Endothelial cell of umbilical vein (primary cell): ENCODE results near the gene ERN2. TPM values are rescaled to one million over a fixed set of nuclear protein-coding genes. Genes with fewer than 3 reads are reported as not detected.

Experiments
- BruUV-seq: library from RNA; stranded (reverse); fragments of 400-500 nt; replicated peaks from 2 replicates; lab custom pipeline; 2021; lab: Mats Ljungman, UMichigan
- CTCF ChIA-PET: fragments of 300-600, 350-600 bp; sonication (Branson Sonifier 250); formaldehyde crosslinking; loops from one replicate; lab custom pipeline; 2021; ENCODE audit warnings: antibody characterized with exemption, inconsistent platforms; lab: Charles Lee
- POLR2A ChIA-PET: fragments of 300-600, 350-600 bp; sonication (Branson Sonifier 250); formaldehyde crosslinking; loops from one replicate; lab custom pipeline; 2021; ENCODE audit warnings: antibody characterized with exemption, inconsistent platforms; lab: Charles Lee
- DNase-seq: peaks from one replicate; pipeline ENCODE4 v3.0.0-alpha.2; 2011; ENCODE audit warnings: low read depth, low spot score
- FAIRE-seq: peaks from 2 replicates; lab custom pipeline; 2011; peaks lifted over from hg19 to GRCh38; lab: Jason Lieb, UNC
- H2AFZ ChIP-seq: 2 replicates; pipeline ENCODE4 v1.6.0; 2012; ENCODE audit warnings: low read depth, low read length, control low read depth, inconsistent platforms
- H3K27ac ChIP-seq: 2 replicates; pipeline ENCODE4 v1.5.1; 2011; ENCODE audit warnings: low read depth, mild to moderate bottlenecking, control low read depth, low read length, moderate library complexity; ENCODE audit not compliant: insufficient read depth
- H3K27me3 ChIP-seq, 2 experiments: 2 replicates each; pipeline versions ENCODE4 v1.6.0 to v1.6.1; 2011; ENCODE audit warnings: low read length in 2 of 2, mixed read lengths in 1 of 2; ENCODE audit not compliant: control insufficient read depth in 2 of 2, insufficient read depth in 2 of 2
- H3K36me3 ChIP-seq, 2 experiments: 2 replicates in 1 of 2; 3 replicates in 1 of 2; pipeline ENCODE4 v1.5.1; 2011; ENCODE audit warnings: low read length in 2 of 2, mild to moderate bottlenecking in 1 of 2, moderate library complexity in 1 of 2; ENCODE audit not compliant: control insufficient read depth in 2 of 2, insufficient read depth in 2 of 2; ENCODE audit errors: extremely low read depth in 1 of 2
- H3K4me1 ChIP-seq: 3 replicates; pipeline ENCODE4 v1.5.1; 2011; ENCODE audit warnings: mild to moderate bottlenecking, low read length; ENCODE audit not compliant: control insufficient read depth, insufficient read depth; ENCODE audit errors: extremely low read depth
- H3K4me2 ChIP-seq: 2 replicates; pipeline ENCODE4 v1.6.1; 2011; ENCODE audit warnings: low read length, control low read depth, mixed read lengths; ENCODE audit not compliant: insufficient read depth
- H3K4me3 ChIP-seq, 3 experiments: fragments of 200-600 bp in 1 of 3; sonication (generic), shearing (Covaris generic) in 1 of 3; replicated peaks in 1 of 3; 2 replicates each; pipeline ENCODE4 v1.5.1; 2011 to 2016; ENCODE audit warnings: control low read depth in 3 of 3, low read length in 3 of 3, mild to moderate bottlenecking in 2 of 3, inconsistent platforms in 1 of 3, low read depth in 1 of 3, moderate library complexity in 1 of 3; ENCODE audit not compliant: insufficient read depth in 1 of 3
- H3K79me2 ChIP-seq: 2 replicates; pipeline ENCODE4 v1.6.0; 2012; ENCODE audit warnings: low read length, inconsistent platforms; ENCODE audit not compliant: control insufficient read depth, insufficient read depth
- H3K9ac ChIP-seq: replicated peaks from 2 replicates; pipeline ENCODE3; 2011; ENCODE audit warnings: low read length, control low read depth; ENCODE audit not compliant: insufficient read depth; ENCODE audit errors: extremely low read depth
- H3K9me1 ChIP-seq: replicated peaks from 3 replicates; pipeline ENCODE4 v1.6.0; 2011; ENCODE audit warnings: mild to moderate bottlenecking, low read length; ENCODE audit not compliant: control insufficient read depth, insufficient read depth; ENCODE audit errors: extremely low read depth
- H3K9me3 ChIP-seq: replicated peaks from 2 replicates; pipeline ENCODE4 v1.5.1; 2012; ENCODE audit warnings: low read length, inconsistent platforms; ENCODE audit not compliant: control insufficient read depth, insufficient read depth
- H4K20me1 ChIP-seq: replicated peaks from 2 replicates; pipeline ENCODE3; 2011; ENCODE audit warnings: mild to moderate bottlenecking, low read length; ENCODE audit not compliant: control insufficient read depth, insufficient read depth; ENCODE audit errors: extremely low read depth
- FOS ChIP-seq: IDR thresholded peaks from 2 replicates; pipeline ENCODE4 v1.6.1; 2011; ENCODE audit warnings: mild to moderate bottlenecking, low read length, moderate library complexity, borderline replicate concordance; ENCODE audit not compliant: insufficient read depth
- JUN ChIP-seq: IDR thresholded peaks from 2 replicates; pipeline ENCODE4 v1.6.1; 2011; ENCODE audit warnings: borderline replicate concordance, low read depth; ENCODE audit not compliant: insufficient read length, insufficient read depth
- POLR2A ChIP-seq: IDR thresholded peaks from 2 replicates; pipeline ENCODE4 v1.6.1; 2012; ENCODE audit warnings: low read depth, mild to moderate bottlenecking, control low read depth, low read length
- POLR2AphosphoS5 ChIP-seq: IDR thresholded peaks from 2 replicates; pipeline ENCODE4 v1.6.1; 2012; ENCODE audit warnings: low read depth, mild to moderate bottlenecking, control low read depth, low read length, moderate library complexity; ENCODE audit not compliant: insufficient read depth
- dilution Hi-C: fragments of 300-500 bp; cut with MboI; formaldehyde crosslinking; loops from one replicate; pipeline ENCODE4 v1.15.0; 2019; ENCODE audit warnings: low sequenced_read_pairs; ENCODE audit not compliant: extremely low pct_ligation_motif_present
- intact Hi-C: fragments of 100-400 bp; cut with micrococcal nuclease; formaldehyde crosslinking; loops from one replicate; pipeline ENCODE4 v1.10.0; 2022
- polyA plus RNA-seq, 4 experiments: library from polyadenylated mRNA; depleted of rRNA in 3 of 4; stranded (reverse) in 3 of 4; unstranded in 1 of 4; fragments of >200 nt; gene quantifications; 2 replicates each; pipeline versions ENCODE4 v1.2.1 to v1.2.3, GENCODE V29; 2011 to 2012; ENCODE audit warnings: missing spikeins in 1 of 4
- total RNA-seq: library from RNA; stranded (reverse); gene quantifications from 2 replicates; pipeline ENCODE4 v1.2.3, GENCODE V29; 2021
- TF ChIP-seq, protein P1 (sequence below), 2 donors: IDR thresholded peaks; 1 replicate in 1 of 2; 2 replicates in 1 of 2; pipeline ENCODE4 v1.5.1; 2011; ENCODE audit warnings: low read length in 2 of 2, mild to moderate bottlenecking in 2 of 2, moderate library complexity in 2 of 2, control low read depth in 1 of 2, inconsistent platforms in 1 of 2, low read depth in 1 of 2; ENCODE audit not compliant: insufficient read depth in 1 of 2; ENCODE audit errors: extremely low read depth in 1 of 2
- TF ChIP-seq, protein P2 (sequence below): IDR thresholded peaks from 2 replicates; pipeline ENCODE4 v1.6.1; 2011; ENCODE audit not compliant: insufficient read depth, insufficient read length

The ERN2 gene
- total and polyA plus RNA-seq, 2 donors (not counting 3 experiments of a cell fraction or from before 2014, with no cell fraction given): 0.15 TPM; not detected in 1

DNA sequence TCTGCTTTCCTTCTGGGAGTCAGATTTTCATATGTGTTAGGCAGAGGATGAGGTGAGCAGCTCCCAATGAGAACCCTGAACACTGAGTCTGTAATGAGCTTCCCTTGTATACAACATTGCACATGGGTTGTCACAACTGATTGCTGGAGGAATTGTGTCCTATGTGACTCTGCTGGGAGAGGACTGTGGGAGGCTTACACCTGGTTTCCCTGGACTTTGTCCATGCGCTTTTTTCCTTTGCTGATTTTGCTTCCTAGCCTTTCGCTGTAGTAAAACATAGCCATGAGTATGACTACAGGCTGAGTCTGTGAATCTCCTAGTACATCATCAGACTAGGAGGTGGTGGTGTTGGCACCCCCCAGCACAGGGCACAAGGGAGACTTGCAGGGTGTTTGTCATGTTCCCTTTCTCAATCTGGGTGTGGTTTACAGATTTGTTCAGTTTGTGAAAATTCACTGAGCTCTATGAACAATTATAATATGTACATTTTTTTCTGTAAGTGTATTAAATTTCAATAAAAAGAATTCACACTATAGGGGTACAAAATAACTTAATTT lies 36.0 kb downstream of the ERN2 start:
- H3K9ac ChIP-seq: no peak overlapping the region
- H2AFZ ChIP-seq: no peak overlapping the region
- peaks cover 33% of the 10 kb centered on the region for H3K79me2 ChIP-seq
- H3K27me3 ChIP-seq: no peaks in the 10 kb centered on the region
- H3K27ac ChIP-seq: no peak overlapping the region
- no peaks in the 10 kb centered on the region for H3K9me3 ChIP-seq
- FAIRE-seq (no peak), DNase-seq (no peak)
- peaks cover 14 to 18% of the 10 kb centered on the region in 2 experiments for H3K36me3 ChIP-seq
- dilution Hi-C loops (no loop called here), intact Hi-C loops (no loop called here)
- H3K4me3 ChIP-seq: no peak overlapping the region
- POLR2A ChIA-PET: no interaction called here
- TF ChIP-seq JUN: no peak
- TF ChIP-seq, protein P1, sequence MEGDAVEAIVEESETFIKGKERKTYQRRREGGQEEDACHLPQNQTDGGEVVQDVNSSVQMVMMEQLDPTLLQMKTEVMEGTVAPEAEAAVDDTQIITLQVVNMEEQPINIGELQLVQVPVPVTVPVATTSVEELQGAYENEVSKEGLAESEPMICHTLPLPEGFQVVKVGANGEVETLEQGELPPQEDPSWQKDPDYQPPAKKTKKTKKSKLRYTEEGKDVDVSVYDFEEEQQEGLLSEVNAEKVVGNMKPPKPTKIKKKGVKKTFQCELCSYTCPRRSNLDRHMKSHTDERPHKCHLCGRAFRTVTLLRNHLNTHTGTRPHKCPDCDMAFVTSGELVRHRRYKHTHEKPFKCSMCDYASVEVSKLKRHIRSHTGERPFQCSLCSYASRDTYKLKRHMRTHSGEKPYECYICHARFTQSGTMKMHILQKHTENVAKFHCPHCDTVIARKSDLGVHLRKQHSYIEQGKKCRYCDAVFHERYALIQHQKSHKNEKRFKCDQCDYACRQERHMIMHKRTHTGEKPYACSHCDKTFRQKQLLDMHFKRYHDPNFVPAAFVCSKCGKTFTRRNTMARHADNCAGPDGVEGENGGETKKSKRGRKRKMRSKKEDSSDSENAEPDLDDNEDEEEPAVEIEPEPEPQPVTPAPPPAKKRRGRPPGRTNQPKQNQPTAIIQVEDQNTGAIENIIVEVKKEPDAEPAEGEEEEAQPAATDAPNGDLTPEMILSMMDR (IDR thresholded peaks at IDR 0.05; ENCODE audit: extremely low read depth in 1 of 2, insufficient read depth in 1 of 2, low read depth in 1 of 2, low read length in 2 of 2): no peak
- TF ChIP-seq POLR2AphosphoS5: no peak
- TF ChIP-seq FOS: no peak
- no peak for TF ChIP-seq POLR2A
- TF ChIP-seq, protein P2, sequence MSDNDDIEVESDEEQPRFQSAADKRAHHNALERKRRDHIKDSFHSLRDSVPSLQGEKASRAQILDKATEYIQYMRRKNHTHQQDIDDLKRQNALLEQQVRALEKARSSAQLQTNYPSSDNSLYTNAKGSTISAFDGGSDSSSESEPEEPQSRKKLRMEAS: no peak
- H3K9me1 ChIP-seq: no peaks in the 10 kb centered on the region
- H3K4me2 ChIP-seq: no peak overlapping the region
- no peaks in the 10 kb centered on the region for H4K20me1 ChIP-seq
- BruUV-seq: no TSS peak
- peaks cover 27% of the 10 kb centered on the region for H3K4me1 ChIP-seq
- CTCF ChIA-PET: interaction anchor here (1.0 to 4.5 kb wide), 9 partner anchors 8 to 840 kb away, joined by 3 to 21 read pairs (median 4); no protein-coding TSS in a partner anchor
